Activated naive CD4-positive, alpha-beta T cell treated with anti-CD3 and anti-CD28 coated beads for 36 hours (primary cell): ENCODE data around the gene CRYBB1. TPM values are rescaled to one million over a fixed set of nuclear protein-coding genes. Genes with fewer than 3 reads are reported as not detected.

Experiments
- CTCF ChIA-PET: fragments of 350-600 bp; sonication (Branson Sonifier 250); formaldehyde crosslinking; loops from one replicate; lab custom pipeline; 2021; ENCODE audit warnings: antibody characterized with exemption; lab: Charles Lee
- DNase-seq: peaks from one replicate; pipeline ENCODE4 v3.0.0-alpha.2; 2020
- H3K27ac Mint-ChIP-seq: one replicate; pipeline ENCODE4 v1.8.0; 2021; ENCODE audit warnings: mild to moderate bottlenecking, mixed read lengths
- H3K27me3 Mint-ChIP-seq: one replicate; pipeline ENCODE4 v1.8.0; 2021; ENCODE audit warnings: low read depth, mixed read lengths
- H3K36me3 Mint-ChIP-seq: one replicate; pipeline ENCODE4 v1.8.0; 2021; ENCODE audit warnings: low read depth, mixed read lengths
- H3K4me1 Mint-ChIP-seq: one replicate; pipeline ENCODE4 v1.8.0; 2021; ENCODE audit warnings: low read depth, mixed read lengths
- H3K4me3 Mint-ChIP-seq: one replicate; pipeline ENCODE4 v1.8.0; 2021; ENCODE audit warnings: mild to moderate bottlenecking, moderate library complexity, mixed read lengths
- H3K9me3 Mint-ChIP-seq: one replicate; pipeline ENCODE4 v1.8.0; 2021; ENCODE audit warnings: mixed read lengths
- intact Hi-C: fragments of 100-400 bp; cut with micrococcal nuclease; formaldehyde crosslinking; loops from one replicate; pipeline ENCODE4 v1.15.1; 2023
- total RNA-seq, 2 experiments: library from RNA; stranded (reverse); gene quantifications; one replicate each; pipeline ENCODE4 v1.2.3, GENCODE V29; 2021

The CRYBB1 gene
- total RNA-seq, 2 experiments from 2014 or later: not detected

GRCh38 chr22:26597026-26597425 is 20.8 kb downstream of the CRYBB1 start:
- no peak overlapping the region for H3K27ac Mint-ChIP-seq
- CTCF ChIA-PET: interaction anchor here (0.6 kb wide), 1 partner anchor 17 kb away, joined by 4 read pairs; no protein-coding TSS in a partner anchor
- peaks cover 14% of the 10 kb centered on the region for H3K4me1 Mint-ChIP-seq
- DNase-seq: no peak
- H3K27me3 Mint-ChIP-seq: no peaks in the 10 kb centered on the region
- no peaks in the 10 kb centered on the region for H3K36me3 Mint-ChIP-seq
- no peaks in the 10 kb centered on the region for H3K9me3 Mint-ChIP-seq
- H3K4me3 Mint-ChIP-seq: no peak overlapping the region
- intact Hi-C loops: no loop called here

GRCh38 chr22:26593763-26594162 is 24.1 kb downstream of the CRYBB1 start:
- no peaks in the 10 kb centered on the region for H3K27me3 Mint-ChIP-seq
- intact Hi-C loops: no loop called here
- no peaks in the 10 kb centered on the region for H3K9me3 Mint-ChIP-seq
- no peaks in the 10 kb centered on the region for H3K36me3 Mint-ChIP-seq
- H3K4me1 Mint-ChIP-seq: peaks cover 26% of the 10 kb centered on the region
- DNase-seq: no peak
- CTCF ChIA-PET: no interaction called here
- H3K4me3 Mint-ChIP-seq: no peak overlapping the region
- no peak overlapping the region for H3K27ac Mint-ChIP-seq

GRCh38 chr22:26592421-26592891 is 25.4 kb downstream of the CRYBB1 start:
- no peaks in the 10 kb centered on the region for H3K27me3 Mint-ChIP-seq
- intact Hi-C loops: no loop called here
- H3K36me3 Mint-ChIP-seq: no peaks in the 10 kb centered on the region
- no peak overlapping the region for H3K27ac Mint-ChIP-seq
- CTCF ChIA-PET: interaction anchor here (0.7 to 0.9 kb wide), 3 partner anchors 31 to 90 kb away, joined by 3 to 5 read pairs (median 4); no protein-coding TSS in a partner anchor
- DNase-seq: peak; percentile 74
- peaks cover 4% of the 10 kb centered on the region for H3K9me3 Mint-ChIP-seq
- no peak overlapping the region for H3K4me3 Mint-ChIP-seq
- H3K4me1 Mint-ChIP-seq: peaks cover 33% of the 10 kb centered on the region

DNA sequence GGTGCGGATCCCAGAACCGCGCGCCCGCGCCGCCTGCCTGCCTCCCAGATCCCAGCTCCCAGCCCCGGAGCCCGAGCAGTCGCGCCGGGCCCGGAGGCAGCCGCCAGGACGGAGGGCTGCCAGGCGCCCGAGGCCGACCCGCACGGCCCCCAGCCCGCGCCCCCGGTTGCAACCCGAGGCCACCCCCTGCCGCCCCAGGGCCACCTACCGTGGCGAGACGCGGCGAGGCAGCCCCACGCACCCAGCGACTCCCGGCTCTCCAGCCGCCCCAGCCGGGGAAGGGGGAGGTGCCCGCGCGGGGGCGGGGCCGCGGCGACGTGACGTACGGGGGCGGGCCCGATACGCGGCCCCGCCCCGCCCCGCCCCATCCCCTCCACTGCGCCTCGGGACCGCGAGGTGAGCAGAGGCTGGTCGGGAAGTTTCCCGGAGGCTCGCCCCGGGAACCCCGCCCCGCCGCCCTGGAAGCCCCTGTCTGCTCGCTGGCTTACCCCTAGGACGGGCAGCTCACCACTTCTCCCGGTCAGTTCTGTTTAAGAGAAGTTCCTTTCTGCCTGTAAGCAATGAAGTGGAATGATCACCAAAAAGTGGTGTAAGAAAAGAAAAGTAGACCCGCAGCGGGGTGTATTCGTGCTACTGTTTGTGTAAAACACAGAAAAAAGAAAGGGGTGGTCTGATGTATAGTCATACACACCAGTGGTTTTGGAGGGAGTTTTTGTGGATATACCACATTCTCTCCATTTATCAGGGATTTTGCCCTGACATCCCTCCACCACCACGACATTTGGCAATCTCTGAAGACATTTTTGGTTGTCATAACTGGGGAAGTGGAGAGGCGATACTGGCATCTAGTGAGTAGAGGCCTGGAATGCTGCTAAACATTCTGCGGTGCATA is 27.7 kb downstream of the CRYBB1 start, which contains the start of gene TPST2:
TSS of gene TPST2 (minus strand) at position 288 of the 892 bp plus-strand sequence. CDS start 48,502 bp downstream, outside the sequence.
- H3K27ac Mint-ChIP-seq: peak within 1 kb of the TSS; percentile 67
- no peaks in the 10 kb centered on the region for H3K27me3 Mint-ChIP-seq
- DNase-seq: peak; percentile 72
- CTCF ChIA-PET: interaction anchor here (1.1 to 1.4 kb wide), 2 partner anchors 12 to 52 kb away, joined by 3 read pairs; no protein-coding TSS in a partner anchor
- peak within 1 kb of the TSS; percentile 85 for H3K4me3 Mint-ChIP-seq
- H3K36me3 Mint-ChIP-seq: peaks cover 1% of the 10 kb centered on the region
- H3K9me3 Mint-ChIP-seq: peaks cover 4% of the 10 kb centered on the region
- intact Hi-C loops: loop anchor here (1.0 to 5.0 kb wide), 6 partner anchors 11 to 162 kb away; partner anchors contain the start of genes HPS4, SRRD and TFIP11
- peaks cover 49% of the 10 kb centered on the region for H3K4me1 Mint-ChIP-seq

DNA sequence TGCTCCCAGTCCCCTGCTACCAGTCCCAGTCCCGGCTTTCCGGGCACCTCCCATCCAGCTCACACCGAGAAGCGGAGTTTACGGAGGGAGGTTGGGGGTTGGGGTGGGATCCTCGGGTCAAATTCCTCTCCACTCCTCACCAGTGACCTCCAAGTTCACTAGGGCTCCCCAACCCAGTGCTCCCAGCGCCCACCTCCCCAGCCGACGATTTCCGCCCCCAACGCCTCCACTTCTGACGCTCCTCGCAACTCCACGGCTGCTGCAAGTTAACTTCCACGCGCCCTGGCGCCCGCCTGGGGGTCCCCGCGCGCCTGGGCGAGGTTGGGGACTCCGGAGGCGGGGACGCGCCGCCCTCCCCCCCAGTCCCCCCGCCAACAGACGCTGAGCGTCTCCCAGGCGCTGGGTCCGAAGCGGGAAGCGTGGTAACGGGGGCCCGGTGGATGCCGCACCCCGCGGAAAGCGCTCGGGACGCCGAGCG is 28.4 kb downstream of the CRYBB1 start:
- Mint-ChIP-seq H3K4me3 (peak overlapping the region; percentile 85), H3K9me3 (peaks cover 4% of the 10 kb centered on the region), H3K36me3 (peaks cover 1% of the 10 kb centered on the region), H3K27me3 (no peaks in the 10 kb centered on the region), H3K27ac (peak overlapping the region; percentile 61), H3K4me1 (peaks cover 50% of the 10 kb centered on the region)
- intact Hi-C loops: loop anchor here (5.0 kb wide), 1 partner anchor 77 kb away; the partner anchor contains the start of gene TFIP11
- DNase-seq: peak; percentile 46
- CTCF ChIA-PET: interaction anchor here (1.4 kb wide), 1 partner anchor 12 kb away, joined by 3 read pairs; no protein-coding TSS in a partner anchor

GRCh38 chr22:26588729-26589366 is 29.0 kb downstream of the CRYBB1 start:
- H3K36me3 Mint-ChIP-seq: peaks cover 1% of the 10 kb centered on the region
- no peak for DNase-seq
- intact Hi-C loops: loop anchor here (5.0 kb wide), 1 partner anchor 77 kb away; the partner anchor contains the start of gene TFIP11
- CTCF ChIA-PET: interaction anchor here (1.4 kb wide), 1 partner anchor 11 kb away, joined by 3 read pairs; no protein-coding TSS in a partner anchor
- H3K4me1 Mint-ChIP-seq: peaks cover 49% of the 10 kb centered on the region
- H3K4me3 Mint-ChIP-seq: peak overlapping the region; percentile 85
- peak overlapping the region; percentile 61 for H3K27ac Mint-ChIP-seq
- peaks cover 4% of the 10 kb centered on the region for H3K9me3 Mint-ChIP-seq
- no peaks in the 10 kb centered on the region for H3K27me3 Mint-ChIP-seq

DNA sequence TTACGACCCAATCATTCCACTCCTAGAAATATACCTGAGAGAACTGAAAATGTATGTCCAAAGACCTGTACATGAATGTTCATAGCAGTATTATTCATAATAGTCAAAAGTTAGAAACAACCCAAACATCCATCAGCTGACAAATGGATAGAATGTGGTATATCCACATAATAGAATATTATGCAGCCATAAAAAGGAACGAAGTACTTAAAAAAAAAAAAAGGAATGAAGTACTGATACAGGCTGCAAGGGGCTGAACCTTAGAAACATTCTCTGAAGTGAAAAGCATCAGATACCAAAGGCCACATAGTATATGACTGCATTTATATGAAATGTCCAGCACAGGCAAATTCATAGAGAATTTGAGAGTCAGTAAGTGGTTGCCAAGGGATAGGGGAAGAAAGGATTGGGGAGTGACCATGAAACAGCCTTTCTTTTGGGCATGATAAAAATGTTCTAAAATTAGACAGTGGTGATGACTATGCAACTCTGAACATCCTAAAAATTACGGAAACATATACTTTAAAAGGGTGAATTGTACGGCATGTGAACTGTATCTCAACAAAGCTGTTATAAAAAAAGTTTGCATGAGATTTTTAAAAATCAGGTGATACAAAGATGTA is 29.7 kb downstream of the CRYBB1 start:
- Mint-ChIP-seq H3K4me3 (peak overlapping the region; percentile 85), H3K36me3 (peaks cover 1% of the 10 kb centered on the region), H3K27ac (no peak overlapping the region), H3K9me3 (peaks cover 4% of the 10 kb centered on the region), H3K4me1 (peaks cover 46% of the 10 kb centered on the region), H3K27me3 (no peaks in the 10 kb centered on the region)
- no peak for DNase-seq
- intact Hi-C loops: loop anchor here (5.0 kb wide), 1 partner anchor 76 kb away; the partner anchor contains the start of gene TFIP11
- CTCF ChIA-PET: interaction anchor here (0.8 kb wide), 1 partner anchor 16 kb away, joined by 3 read pairs; no protein-coding TSS in a partner anchor

DNA sequence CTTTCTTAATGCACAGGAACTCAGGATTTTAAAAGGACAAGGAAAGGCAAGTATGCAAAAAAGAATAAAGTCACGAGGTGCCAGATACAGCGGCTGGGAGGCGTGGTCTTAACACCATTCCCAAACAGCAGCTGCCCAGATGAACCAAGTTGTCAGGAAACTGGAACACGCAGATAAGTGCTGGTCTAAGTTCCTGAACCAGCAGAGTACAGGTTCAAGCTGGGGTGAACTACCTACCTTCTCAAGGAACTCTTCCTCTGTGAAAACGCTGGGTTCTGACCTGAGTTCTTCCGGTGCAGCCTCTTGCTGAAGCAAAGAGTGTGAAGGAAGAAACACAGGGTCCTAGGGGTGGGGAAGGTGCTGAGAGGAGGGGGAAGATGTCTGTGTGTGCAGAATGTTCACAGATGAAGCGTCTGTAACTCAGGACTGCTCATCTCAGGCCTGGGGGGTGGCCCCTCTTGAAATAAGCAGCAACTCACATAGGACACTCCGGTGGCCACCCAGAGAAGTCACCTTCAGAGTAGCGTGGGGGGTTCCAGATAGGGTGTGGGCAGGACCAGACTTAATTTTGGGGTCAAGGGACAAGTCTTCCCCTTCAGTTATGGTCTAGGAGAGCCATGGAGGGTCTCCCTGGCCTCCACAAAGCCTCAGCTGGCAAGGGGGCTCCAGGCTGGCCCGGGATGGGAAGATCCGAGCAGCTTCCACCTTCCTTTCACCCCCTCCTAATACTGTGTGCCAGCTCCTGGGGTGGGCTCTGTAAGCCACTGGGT is 31.1 kb downstream of the CRYBB1 start:
- peaks cover 33% of the 10 kb centered on the region for H3K4me1 Mint-ChIP-seq
- H3K4me3 Mint-ChIP-seq: no peak overlapping the region
- no peak overlapping the region for H3K27ac Mint-ChIP-seq
- intact Hi-C loops: loop anchor here (5.0 kb wide), 1 partner anchor 74 kb away; the partner anchor contains the start of gene TFIP11
- peak; percentile 21 for DNase-seq
- peaks cover 4% of the 10 kb centered on the region for H3K9me3 Mint-ChIP-seq
- H3K36me3 Mint-ChIP-seq: peaks cover 1% of the 10 kb centered on the region
- CTCF ChIA-PET: interaction anchor here (0.8 to 1.0 kb wide), 2 partner anchors 15 to 42 kb away, joined by 3 read pairs; no protein-coding TSS in a partner anchor
- no peaks in the 10 kb centered on the region for H3K27me3 Mint-ChIP-seq

GRCh38 chr22:26585104-26585790 is 32.6 kb downstream of the CRYBB1 start:
- no peak overlapping the region for H3K27ac Mint-ChIP-seq
- H3K4me1 Mint-ChIP-seq: peaks cover 41% of the 10 kb centered on the region
- peaks cover 4% of the 10 kb centered on the region for H3K9me3 Mint-ChIP-seq
- no peak overlapping the region for H3K4me3 Mint-ChIP-seq
- CTCF ChIA-PET: interaction anchor here (0.6 kb wide), 1 partner anchor 216 kb away, joined by 3 read pairs; no protein-coding TSS in a partner anchor
- no peaks in the 10 kb centered on the region for H3K27me3 Mint-ChIP-seq
- H3K36me3 Mint-ChIP-seq: peaks cover 1% of the 10 kb centered on the region
- no peak for DNase-seq
- intact Hi-C loops: loop anchor here (5.0 kb wide), 1 partner anchor 73 kb away; the partner anchor contains the start of gene TFIP11

GRCh38 chr22:26584010-26584409 is 33.8 kb downstream of the CRYBB1 start:
- no peak for DNase-seq
- H3K36me3 Mint-ChIP-seq: peaks cover 1% of the 10 kb centered on the region
- CTCF ChIA-PET: no interaction called here
- intact Hi-C loops: no loop called here
- H3K27ac Mint-ChIP-seq: no peak overlapping the region
- peaks cover 51% of the 10 kb centered on the region for H3K4me1 Mint-ChIP-seq
- no peak overlapping the region for H3K4me3 Mint-ChIP-seq
- peaks cover 4% of the 10 kb centered on the region for H3K9me3 Mint-ChIP-seq
- H3K27me3 Mint-ChIP-seq: no peaks in the 10 kb centered on the region
